A673 (cell line): ENCODE results near the gene IBA57. TPM values are rescaled to one million over a fixed set of nuclear protein-coding genes. Genes with fewer than 3 reads are reported as not detected.
"Not testable (repeated sequence)": the region's sequence is repeated elsewhere in the genome, so short reads cannot be mapped to it uniquely, and the experiment has no call there.

ENCODE experiments used
- BruUV-seq: library from RNA; stranded (reverse); fragments of 400-500 nt; replicated peaks from 2 replicates; lab custom pipeline; 2021; lab: Mats Ljungman, UMichigan
- CTCF ChIA-PET: fragments of 300-600 bp; sonication (Branson Sonifier 250); formaldehyde crosslinking; loops from one replicate; lab custom pipeline; 2022; ENCODE audit warnings: antibody characterized with exemption; lab: Charles Lee
- POLR2A ChIA-PET: fragments of 300-600 bp; sonication (Branson Sonifier 250); formaldehyde crosslinking; loops from one replicate; lab custom pipeline; 2022; ENCODE audit warnings: antibody characterized with exemption; ENCODE audit not compliant: low non-redundant PET; lab: Charles Lee
- DNase-seq: peaks from one replicate; pipeline ENCODE4 v3.0.0-alpha.2; 2015; ENCODE audit warnings: low spot score
- H3K27ac ChIP-seq: fragments of 200-600 bp; sonication (generic); 2 replicates; pipeline ENCODE4 v1.5.1; 2016; ENCODE audit warnings: mixed run types, low read depth, mild to moderate bottlenecking, mixed read lengths, antibody characterized with exemption, low read length; ENCODE audit not compliant: poor library complexity, severe bottlenecking
- H3K27me3 ChIP-seq: fragments of 200-600 bp; sonication (generic); replicated peaks from 2 replicates; pipeline ENCODE4 v1.6.1; 2017; ENCODE audit warnings: mixed run types, low read depth, mild to moderate bottlenecking, mixed read lengths, antibody characterized with exemption, low read length; ENCODE audit not compliant: insufficient read depth, poor library complexity
- H3K36me3 ChIP-seq: fragments of 200-600 bp; sonication (generic); 2 replicates; pipeline ENCODE4 v1.6.1; 2016; ENCODE audit warnings: mixed run types, mild to moderate bottlenecking, mixed read lengths, antibody characterized with exemption, low read length; ENCODE audit not compliant: insufficient read depth, poor library complexity, severe bottlenecking
- H3K4me1 ChIP-seq: fragments of 200-600 bp; sonication (generic); 2 replicates; pipeline ENCODE4 v1.6.1; 2017; ENCODE audit warnings: mixed run types, mild to moderate bottlenecking, mixed read lengths, antibody characterized with exemption, low read length; ENCODE audit not compliant: insufficient read depth, poor library complexity, severe bottlenecking
- H3K4me3 ChIP-seq: fragments of 200-600 bp; sonication (generic); 2 replicates; pipeline ENCODE4 v1.5.1; 2016; ENCODE audit warnings: low read depth, mixed run types, mild to moderate bottlenecking, mixed read lengths, low read length; ENCODE audit not compliant: poor library complexity, severe bottlenecking
- H3K9me3 ChIP-seq: fragments of 200-600 bp; sonication (generic); 2 replicates; pipeline ENCODE4 v1.6.1; 2016; ENCODE audit warnings: mixed run types, low read depth, mild to moderate bottlenecking, mixed read lengths, antibody characterized with exemption, low read length; ENCODE audit not compliant: poor library complexity, severe bottlenecking
- EZH2 ChIP-seq: fragments of 200-600 bp; sonication (generic); IDR thresholded peaks from 2 replicates; pipeline ENCODE4 v1.6.1; 2017; ENCODE audit warnings: borderline replicate concordance, low read depth, mild to moderate bottlenecking, mixed read lengths, antibody characterized with exemption, low read length; ENCODE audit not compliant: poor library complexity, severe bottlenecking
- intact Hi-C: fragments of 100-400 bp; cut with micrococcal nuclease; formaldehyde crosslinking; loops from one replicate; pipeline ENCODE4 v1.10.0; 2022; ENCODE audit not compliant: unreplicated experiment
- total RNA-seq: library from RNA; stranded (reverse); gene quantifications from 2 replicates; pipeline ENCODE4 v1.2.3, GENCODE V29; 2021
- TF ChIP-seq, protein P1 (sequence below): fragments of 300-800, 200-600 bp; sonication (generic); conservative IDR thresholded peaks from 2 replicates; pipeline ENCODE4 v1.5.1; 2017; ENCODE audit warnings: low read depth, mild to moderate bottlenecking, antibody characterized with exemption, low read length, moderate library complexity, mixed read lengths

IBA57 gene
- total RNA-seq, 1 experiment from 2014 or later, result 12.1 TPM

DNA sequence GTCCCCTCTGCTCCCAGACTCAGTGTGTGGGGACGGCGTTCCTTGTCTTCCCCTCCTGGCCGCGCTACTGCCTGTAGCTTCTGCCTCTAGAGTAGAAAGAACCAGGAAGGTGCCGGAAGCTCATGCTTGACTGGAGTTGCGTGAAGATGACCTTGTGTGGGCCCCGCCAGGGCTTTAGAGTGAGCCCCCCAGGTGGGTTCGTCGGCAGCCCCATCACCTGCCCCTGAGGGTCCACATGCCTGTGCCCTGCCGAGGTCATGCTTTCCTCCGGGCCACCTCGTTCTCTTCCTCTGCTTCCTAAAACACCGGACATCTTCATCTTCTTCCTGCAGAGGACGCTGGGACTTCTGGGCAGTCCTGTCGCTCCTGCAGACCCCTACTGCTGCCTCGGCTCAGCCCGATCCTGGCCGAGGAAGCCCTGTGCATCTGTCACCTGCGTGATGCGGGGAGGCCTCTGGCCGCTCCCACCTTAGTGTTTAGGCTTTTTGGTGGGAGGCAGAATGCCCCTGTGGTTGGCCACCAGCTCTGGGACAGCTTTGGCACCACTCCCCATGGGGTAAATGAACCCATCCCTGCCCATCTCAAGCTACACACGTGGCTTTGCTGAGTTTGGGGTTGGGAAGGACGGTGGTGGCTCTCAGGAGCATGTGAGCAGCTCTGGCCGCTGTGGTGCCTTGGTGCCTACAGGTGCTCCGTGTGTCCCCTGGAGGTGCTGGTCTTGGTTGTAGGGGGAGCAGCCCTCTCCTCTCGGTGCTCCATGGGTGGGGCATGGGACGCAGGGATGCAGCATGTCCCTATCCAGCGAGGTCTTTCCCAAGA, 54.6 kb downstream of the IBA57 start:
- DNase-seq, result no peak
- no peak overlapping the region for H3K4me3 ChIP-seq
- no TSS peak for BruUV-seq
- peaks cover 29% of the 10 kb centered on the region for H3K36me3 ChIP-seq
- H3K27me3 ChIP-seq, result no peaks in the 10 kb centered on the region
- H3K27ac ChIP-seq, result no peak overlapping the region
- TF ChIP-seq, protein P1, sequence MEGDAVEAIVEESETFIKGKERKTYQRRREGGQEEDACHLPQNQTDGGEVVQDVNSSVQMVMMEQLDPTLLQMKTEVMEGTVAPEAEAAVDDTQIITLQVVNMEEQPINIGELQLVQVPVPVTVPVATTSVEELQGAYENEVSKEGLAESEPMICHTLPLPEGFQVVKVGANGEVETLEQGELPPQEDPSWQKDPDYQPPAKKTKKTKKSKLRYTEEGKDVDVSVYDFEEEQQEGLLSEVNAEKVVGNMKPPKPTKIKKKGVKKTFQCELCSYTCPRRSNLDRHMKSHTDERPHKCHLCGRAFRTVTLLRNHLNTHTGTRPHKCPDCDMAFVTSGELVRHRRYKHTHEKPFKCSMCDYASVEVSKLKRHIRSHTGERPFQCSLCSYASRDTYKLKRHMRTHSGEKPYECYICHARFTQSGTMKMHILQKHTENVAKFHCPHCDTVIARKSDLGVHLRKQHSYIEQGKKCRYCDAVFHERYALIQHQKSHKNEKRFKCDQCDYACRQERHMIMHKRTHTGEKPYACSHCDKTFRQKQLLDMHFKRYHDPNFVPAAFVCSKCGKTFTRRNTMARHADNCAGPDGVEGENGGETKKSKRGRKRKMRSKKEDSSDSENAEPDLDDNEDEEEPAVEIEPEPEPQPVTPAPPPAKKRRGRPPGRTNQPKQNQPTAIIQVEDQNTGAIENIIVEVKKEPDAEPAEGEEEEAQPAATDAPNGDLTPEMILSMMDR, result no peak
- TF ChIP-seq EZH2, result no peak
- no peaks in the 10 kb centered on the region for H3K4me1 ChIP-seq
- ChIA-PET CTCF (no interaction called here), POLR2A (no interaction called here)
- H3K9me3 ChIP-seq, result peaks cover 8% of the 10 kb centered on the region
- intact Hi-C loops, result no loop called here

DNA sequence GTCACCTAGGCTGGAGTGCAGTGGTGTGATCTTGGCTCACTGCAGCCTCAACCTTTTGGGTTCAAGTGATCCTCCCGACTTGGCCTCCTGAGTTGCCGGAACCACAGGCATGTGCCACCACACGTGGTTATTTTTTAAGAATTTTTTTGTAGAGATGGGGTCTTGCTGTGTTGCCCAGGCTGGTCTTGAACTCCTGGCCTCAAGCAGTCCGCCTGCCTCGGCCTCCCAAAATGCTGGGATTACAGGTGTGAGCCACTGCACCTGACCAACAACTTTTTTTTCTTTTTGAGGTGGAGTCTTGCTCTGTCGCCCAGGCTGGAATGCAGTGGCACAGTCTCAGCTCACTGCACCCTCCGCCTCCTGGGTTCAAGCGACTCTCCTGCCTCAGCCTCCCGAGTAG, 55.5 kb downstream of the IBA57 start:
- CTCF ChIA-PET, H3K4me1 ChIP-seq, DNase-seq, H3K9me3 ChIP-seq, H3K4me3 ChIP-seq, intact Hi-C loops, BruUV-seq, POLR2A ChIA-PET, H3K27me3 ChIP-seq, H3K27ac ChIP-seq: not testable (repeated sequence)
- peaks cover 38% of the 10 kb centered on the region for H3K36me3 ChIP-seq

DNA sequence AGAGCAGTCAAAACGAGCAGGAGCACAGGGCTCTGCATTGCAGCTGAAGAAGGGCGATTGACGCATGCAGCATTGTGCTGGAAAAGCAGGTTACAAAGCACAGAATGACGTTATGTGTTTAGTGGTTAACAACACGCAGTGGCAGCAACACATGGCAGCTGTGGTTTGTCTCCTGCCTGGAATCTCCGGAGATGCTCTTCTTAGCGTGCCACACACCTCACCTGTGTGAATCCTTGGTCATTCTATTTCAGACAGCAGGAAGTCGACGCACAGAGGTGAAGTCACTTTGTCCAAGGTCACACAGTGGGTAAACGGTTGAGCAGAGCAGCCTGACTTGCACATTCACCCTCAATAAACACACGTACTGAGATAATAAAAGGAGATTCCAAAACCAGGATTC, 56.9 kb downstream of the IBA57 start:
- Histone ChIP-seq H3K27ac (no peak overlapping the region), H3K4me1 (no peaks in the 10 kb centered on the region), H3K27me3 (no peaks in the 10 kb centered on the region), H3K4me3 (no peak overlapping the region), H3K9me3 (peaks cover 8% of the 10 kb centered on the region), H3K36me3 (peaks cover 39% of the 10 kb centered on the region)
- ChIA-PET POLR2A (no interaction called here), CTCF (no interaction called here)
- intact Hi-C loops, result no loop called here
- no peak for DNase-seq
- BruUV-seq, result no TSS peak
- TF ChIP-seq EZH2, result no peak
- TF ChIP-seq, protein P1, result no peak
